ENCODE results near the gene ARL4C. TPM values are rescaled to one million over a fixed set of nuclear protein-coding genes. Genes with fewer than 3 reads are reported as not detected.

The ARL4C gene
- total RNA-seq, 2 experiments from 2014 or later, result 15.7 to 19.6 TPM

DNA sequence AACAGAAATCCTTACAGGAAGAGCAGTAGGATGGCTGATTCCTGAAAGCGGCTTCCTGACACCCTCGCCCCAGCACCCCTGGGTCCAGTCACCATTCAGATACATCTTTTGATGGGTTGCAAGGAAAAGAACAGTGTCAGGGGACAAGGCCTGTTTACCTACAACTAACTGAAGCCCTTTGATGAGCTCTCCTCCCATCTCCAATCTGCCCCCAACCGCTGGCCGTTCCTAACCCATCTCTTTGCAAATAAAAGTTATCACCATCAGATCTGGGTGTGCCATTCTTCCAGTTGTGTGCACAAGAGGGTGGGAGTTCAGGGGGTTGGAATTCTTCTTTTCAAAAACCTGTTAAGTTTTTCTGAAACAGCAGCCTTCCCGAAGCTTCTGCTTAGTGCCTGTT is 48.9 kb downstream of the ARL4C start:
- intact Hi-C loops (cut with micrococcal nuclease; ENCODE audit: unreplicated experiment), result loop anchor here (2.0 kb wide), 1 partner anchor 35 kb away; no protein-coding TSS in a partner anchor
- no peak overlapping the region for H3K27ac ChIP-seq (ENCODE audit: low read depth, low read length, poor library complexity, severe bottlenecking)

DNA sequence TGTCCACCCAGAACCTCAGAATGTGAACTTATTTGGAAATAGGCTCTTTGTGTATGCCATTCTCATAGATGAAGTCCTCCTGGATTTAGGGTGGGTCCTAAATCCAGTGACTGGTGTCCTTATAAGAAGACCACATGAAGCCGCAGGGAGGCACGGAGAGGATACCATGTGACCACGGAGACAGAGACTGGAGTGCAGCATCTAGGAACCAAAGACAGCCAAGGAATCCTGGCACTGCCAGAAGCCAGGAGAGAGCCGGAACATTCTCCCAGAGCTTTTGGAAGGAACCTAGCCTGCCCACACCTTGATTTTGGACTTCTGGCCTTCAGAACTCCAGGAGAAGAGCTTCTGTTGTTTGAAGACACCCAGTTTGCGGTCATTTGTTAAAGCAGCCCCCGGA is 49.7 kb downstream of the ARL4C start:
- TF ChIP-seq, protein P1, sequence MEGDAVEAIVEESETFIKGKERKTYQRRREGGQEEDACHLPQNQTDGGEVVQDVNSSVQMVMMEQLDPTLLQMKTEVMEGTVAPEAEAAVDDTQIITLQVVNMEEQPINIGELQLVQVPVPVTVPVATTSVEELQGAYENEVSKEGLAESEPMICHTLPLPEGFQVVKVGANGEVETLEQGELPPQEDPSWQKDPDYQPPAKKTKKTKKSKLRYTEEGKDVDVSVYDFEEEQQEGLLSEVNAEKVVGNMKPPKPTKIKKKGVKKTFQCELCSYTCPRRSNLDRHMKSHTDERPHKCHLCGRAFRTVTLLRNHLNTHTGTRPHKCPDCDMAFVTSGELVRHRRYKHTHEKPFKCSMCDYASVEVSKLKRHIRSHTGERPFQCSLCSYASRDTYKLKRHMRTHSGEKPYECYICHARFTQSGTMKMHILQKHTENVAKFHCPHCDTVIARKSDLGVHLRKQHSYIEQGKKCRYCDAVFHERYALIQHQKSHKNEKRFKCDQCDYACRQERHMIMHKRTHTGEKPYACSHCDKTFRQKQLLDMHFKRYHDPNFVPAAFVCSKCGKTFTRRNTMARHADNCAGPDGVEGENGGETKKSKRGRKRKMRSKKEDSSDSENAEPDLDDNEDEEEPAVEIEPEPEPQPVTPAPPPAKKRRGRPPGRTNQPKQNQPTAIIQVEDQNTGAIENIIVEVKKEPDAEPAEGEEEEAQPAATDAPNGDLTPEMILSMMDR (conservative IDR thresholded peaks at IDR 0.05; ENCODE audit: low read length), result no peak
- no peak for TF ChIP-seq EZH2phosphoT487 (IDR thresholded peaks at IDR 0.05; ENCODE audit: borderline replicate concordance, low read depth, low read length)
- Histone ChIP-seq H3K9me3 (ENCODE audit: low read length) (no peaks in the 10 kb centered on the region; the same call in 1 of the 2 replicates), H3K9me2 (ENCODE audit: insufficient read depth, low read length) (no peaks in the 10 kb centered on the region), H3K27ac (ENCODE audit: low read depth, low read length, poor library complexity, severe bottlenecking) (peak overlapping the region; percentile 77), H2AFZ (ENCODE audit: low read length) (peak overlapping the region; percentile 50; the same call in 1 of the 2 replicates), H3K4me1 (ENCODE audit: insufficient read depth, low read length, poor library complexity, severe bottlenecking) (peaks cover 54% of the 10 kb centered on the region), H3K4me3 (ENCODE audit: low read depth, low read length, poor library complexity, severe bottlenecking) (no peak overlapping the region), H4K20me1 (ENCODE audit: insufficient read depth, low read length) (no peaks in the 10 kb centered on the region), H3K4me2 (ENCODE audit: low read length) (peak overlapping the region; percentile 48; the same call in 1 of the 2 replicates), H3K79me2 (ENCODE audit: insufficient read depth, low read depth, low read length) (no peaks in the 10 kb centered on the region), H3K36me3 (ENCODE audit: insufficient read depth, low read length) (no peaks in the 10 kb centered on the region)
- ChIA-PET POLR2A (interaction anchor here (1.1 to 2.6 kb wide), 8 partner anchors 8 to 49 kb away, joined by 3 to 16 read pairs (median 6); no protein-coding TSS in a partner anchor), CTCF (ENCODE audit: unreplicated experiment) (no interaction called here)
- intact Hi-C loops (cut with micrococcal nuclease; ENCODE audit: unreplicated experiment), result loop anchor here (2.0 kb wide), 1 partner anchor 36 kb away; no protein-coding TSS in a partner anchor
- no TSS peak for BruUV-seq (replicated peaks)
- no peak for DNase-seq (ENCODE audit: low spot score)

More for the DNA sequence above, 48.9 kb downstream of the ARL4C start:
- H3K9me2 ChIP-seq (ENCODE audit: insufficient read depth, low read length), result no peaks in the 10 kb centered on the region
- H3K79me2 ChIP-seq (ENCODE audit: insufficient read depth, low read depth, low read length), result no peaks in the 10 kb centered on the region
- ChIA-PET CTCF (ENCODE audit: unreplicated experiment) (no interaction called here), POLR2A (interaction anchor here (0.6 to 2.6 kb wide), 5 partner anchors 11 to 69 kb away, joined by 4 to 16 read pairs (median 6); no protein-coding TSS in a partner anchor)
- H3K36me3 ChIP-seq (ENCODE audit: insufficient read depth, low read length), result no peaks in the 10 kb centered on the region
- H3K4me2 ChIP-seq (ENCODE audit: low read length), result no peak overlapping the region
- H3K4me1 ChIP-seq (ENCODE audit: insufficient read depth, low read length, poor library complexity, severe bottlenecking), result peaks cover 55% of the 10 kb centered on the region
- H3K4me3 ChIP-seq (ENCODE audit: low read depth, low read length, poor library complexity, severe bottlenecking), result no peak overlapping the region
- H4K20me1 ChIP-seq (ENCODE audit: insufficient read depth, low read length), result no peaks in the 10 kb centered on the region
- DNase-seq (ENCODE audit: low spot score), result no peak
- H3K9me3 ChIP-seq (ENCODE audit: low read length), result no peaks in the 10 kb centered on the region; the same call in 1 of the 2 replicates
- TF ChIP-seq, protein P1 (conservative IDR thresholded peaks at IDR 0.05; ENCODE audit: low read length), result no peak
- TF ChIP-seq EZH2phosphoT487 (IDR thresholded peaks at IDR 0.05; ENCODE audit: borderline replicate concordance, low read depth, low read length), result no peak
- no TSS peak for BruUV-seq (replicated peaks)
- H2AFZ ChIP-seq (ENCODE audit: low read length), result no peak overlapping the region
